SH-SY5Y (cell line): Measurements from ENCODE around the gene SEMA4D.

Experiments
- GATA2 ChIP-seq: IDR thresholded peaks from 2 replicates; pipeline ENCODE4 v1.6.1; 2011; ENCODE audit warnings: mild to moderate bottlenecking, low read depth, low read length
- GATA3 ChIP-seq: IDR thresholded peaks from 2 replicates; pipeline ENCODE4 v1.6.1; 2011; ENCODE audit warnings: low read depth, mild to moderate bottlenecking, low read length, moderate library complexity

- TF ChIP-seq GATA2 = no peak
- TF ChIP-seq GATA3 = no peak
These were observed 116.7 kb downstream of the SEMA4D start for GRCh38 chr9:89381308-89381609.
